ENCODE data around the gene SF3A1.

SF3A1 gene

DNA sequence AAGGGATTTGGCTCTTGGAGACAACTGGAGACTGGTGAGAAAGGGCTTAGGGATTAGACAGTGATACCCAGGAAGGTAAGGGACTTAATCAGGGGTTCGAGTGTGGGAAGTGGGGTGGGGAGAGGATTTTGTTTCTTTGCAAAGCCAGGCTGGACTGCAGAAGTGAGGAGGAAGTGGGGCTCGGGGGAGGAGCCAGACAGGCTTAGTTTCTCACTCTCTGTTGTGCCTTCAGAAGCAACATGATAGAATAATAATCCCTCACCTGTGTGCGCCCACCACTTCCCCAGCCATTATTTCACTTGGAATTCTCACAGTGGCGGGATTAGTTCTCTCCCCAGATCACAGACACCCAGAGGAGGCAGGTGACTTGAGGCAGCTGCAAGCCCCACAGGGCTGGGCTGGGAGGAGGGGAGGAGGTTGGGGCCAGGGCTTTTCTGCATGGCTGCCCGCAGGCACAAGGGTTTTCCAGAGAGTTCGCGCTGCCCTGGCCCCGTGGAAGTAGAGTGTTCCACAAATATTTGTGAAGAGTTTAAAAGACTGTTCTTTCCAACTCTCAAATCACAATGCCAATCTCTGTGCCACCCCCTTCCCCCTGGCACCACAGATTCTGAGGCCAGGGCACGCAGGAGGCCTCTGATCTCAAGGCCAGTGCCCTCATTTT is 36.1 kb upstream of the SF3A1 start:
- peaks cover 7% of the 10 kb centered on the region for H3K27me3 ChIP-seq (ENCODE audit: insufficient read depth, poor library complexity, severe bottlenecking)
- no peak overlapping the region for H3K27ac ChIP-seq (replicated peaks)
- H3K4me3 ChIP-seq (replicated peaks; ENCODE audit: insufficient read depth, low read length), result no peak overlapping the region
- peak in 1 of 2 experiments; percentile 48 for DNase-seq (ENCODE audit: low read depth in 1 of 2, low spot score in 1 of 2)
- TF ChIP-seq SPI1 (IDR thresholded peaks at IDR 0.05; ENCODE audit: borderline replicate concordance, low read depth), result peak; percentile 79
- TF ChIP-seq POLR2AphosphoS5 (IDR thresholded peaks at IDR 0.05; ENCODE audit: low read depth), result no peak

DNA sequence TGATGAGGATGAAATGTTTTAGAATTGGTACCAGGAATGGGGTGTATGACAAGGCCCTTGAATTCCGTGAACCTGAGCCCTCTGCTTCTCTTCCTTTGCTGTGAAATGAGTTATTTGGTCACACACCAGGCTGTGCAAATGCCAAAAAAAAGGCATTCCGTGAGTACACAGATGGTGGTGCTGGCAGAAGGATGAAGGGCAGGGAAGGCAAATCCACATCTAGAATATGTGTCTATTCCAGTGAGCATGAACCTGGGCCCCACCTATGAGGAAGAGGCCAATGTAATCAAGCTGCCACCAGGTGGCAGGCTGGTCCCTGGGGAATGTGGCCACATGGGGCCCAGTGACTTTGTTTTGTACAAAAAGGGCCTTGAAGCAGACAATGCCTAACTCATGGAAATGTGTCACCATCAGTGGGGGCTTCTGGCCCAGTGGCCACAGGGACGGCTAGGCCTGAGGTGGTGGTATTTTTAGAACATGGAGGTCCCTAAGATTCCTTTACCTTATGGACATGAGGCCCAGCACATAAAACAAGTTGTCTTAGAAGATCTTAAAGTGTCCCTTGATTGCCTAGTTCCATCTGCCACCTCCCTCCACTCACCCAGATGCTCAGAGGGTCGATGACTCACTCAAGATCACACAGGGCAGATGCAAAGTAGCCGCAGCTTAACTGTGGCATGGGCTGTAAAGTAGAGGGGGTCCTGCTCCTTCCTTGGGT is 34.4 kb upstream of the SF3A1 start:
- no peak overlapping the region for H3K4me3 ChIP-seq (replicated peaks; ENCODE audit: insufficient read depth, low read length)
- H3K27me3 ChIP-seq (ENCODE audit: insufficient read depth, poor library complexity, severe bottlenecking), result no peaks in the 10 kb centered on the region
- no peak overlapping the region for H3K27ac ChIP-seq (replicated peaks)
- peak in 1 of 2 experiments; percentile 78 for DNase-seq (ENCODE audit: low read depth in 1 of 2, low spot score in 1 of 2)
- TF ChIP-seq SPI1 (IDR thresholded peaks at IDR 0.05; ENCODE audit: borderline replicate concordance, low read depth) (peak; percentile 22; the same call in 1 of the 2 replicates), POLR2AphosphoS5 (IDR thresholded peaks at IDR 0.05; ENCODE audit: low read depth) (no peak), GABPA (IDR thresholded peaks at IDR 0.05; ENCODE audit: low read depth) (no peak), CTCF (IDR thresholded peaks at IDR 0.05; ENCODE audit: insufficient read depth, low read length) (peak; percentile 83)
- TF ChIP-seq, protein P1, sequence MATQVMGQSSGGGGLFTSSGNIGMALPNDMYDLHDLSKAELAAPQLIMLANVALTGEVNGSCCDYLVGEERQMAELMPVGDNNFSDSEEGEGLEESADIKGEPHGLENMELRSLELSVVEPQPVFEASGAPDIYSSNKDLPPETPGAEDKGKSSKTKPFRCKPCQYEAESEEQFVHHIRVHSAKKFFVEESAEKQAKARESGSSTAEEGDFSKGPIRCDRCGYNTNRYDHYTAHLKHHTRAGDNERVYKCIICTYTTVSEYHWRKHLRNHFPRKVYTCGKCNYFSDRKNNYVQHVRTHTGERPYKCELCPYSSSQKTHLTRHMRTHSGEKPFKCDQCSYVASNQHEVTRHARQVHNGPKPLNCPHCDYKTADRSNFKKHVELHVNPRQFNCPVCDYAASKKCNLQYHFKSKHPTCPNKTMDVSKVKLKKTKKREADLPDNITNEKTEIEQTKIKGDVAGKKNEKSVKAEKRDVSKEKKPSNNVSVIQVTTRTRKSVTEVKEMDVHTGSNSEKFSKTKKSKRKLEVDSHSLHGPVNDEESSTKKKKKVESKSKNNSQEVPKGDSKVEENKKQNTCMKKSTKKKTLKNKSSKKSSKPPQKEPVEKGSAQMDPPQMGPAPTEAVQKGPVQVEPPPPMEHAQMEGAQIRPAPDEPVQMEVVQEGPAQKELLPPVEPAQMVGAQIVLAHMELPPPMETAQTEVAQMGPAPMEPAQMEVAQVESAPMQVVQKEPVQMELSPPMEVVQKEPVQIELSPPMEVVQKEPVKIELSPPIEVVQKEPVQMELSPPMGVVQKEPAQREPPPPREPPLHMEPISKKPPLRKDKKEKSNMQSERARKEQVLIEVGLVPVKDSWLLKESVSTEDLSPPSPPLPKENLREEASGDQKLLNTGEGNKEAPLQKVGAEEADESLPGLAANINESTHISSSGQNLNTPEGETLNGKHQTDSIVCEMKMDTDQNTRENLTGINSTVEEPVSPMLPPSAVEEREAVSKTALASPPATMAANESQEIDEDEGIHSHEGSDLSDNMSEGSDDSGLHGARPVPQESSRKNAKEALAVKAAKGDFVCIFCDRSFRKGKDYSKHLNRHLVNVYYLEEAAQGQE (IDR thresholded peaks at IDR 0.05; ENCODE audit: insufficient replicate concordance, low read depth), result no peak

GRCh38 chr22:30386960-30387827 is 30.5 kb upstream of the SF3A1 start, which contains the start of gene RNF215:
RNF215 (minus strand) TSS chr22:30387411; CDS start chr22:30387313, 98 bp downstream.
- Histone ChIP-seq H3K27ac (replicated peaks) (no peak within 1 kb of the TSS), H3K4me3 (replicated peaks; ENCODE audit: insufficient read depth, low read length) (peak within 1 kb of the TSS; percentile 45), H3K27me3 (ENCODE audit: insufficient read depth, poor library complexity, severe bottlenecking) (no peaks in the 10 kb centered on the region)
- TF ChIP-seq GABPA (IDR thresholded peaks at IDR 0.05; ENCODE audit: low read depth) (no peak), CTCF (IDR thresholded peaks at IDR 0.05; ENCODE audit: insufficient read depth, low read length) (peak; percentile 43)
- DNase-seq (ENCODE audit: low read depth in 1 of 2, low spot score in 1 of 2), result peak; percentile 53 to 54

GRCh38 chr22:30386608-30386959 is 29.9 kb upstream of the SF3A1 start:
- no peak overlapping the region for H3K27ac ChIP-seq (replicated peaks)
- peak overlapping the region; percentile 45 for H3K4me3 ChIP-seq (replicated peaks; ENCODE audit: insufficient read depth, low read length)
- no peaks in the 10 kb centered on the region for H3K27me3 ChIP-seq (ENCODE audit: insufficient read depth, poor library complexity, severe bottlenecking)
- DNase-seq (ENCODE audit: low read depth in 1 of 2, low spot score in 1 of 2), result no peak
- TF ChIP-seq SPI1 (IDR thresholded peaks at IDR 0.05; ENCODE audit: borderline replicate concordance, low read depth) (no peak), POLR2AphosphoS5 (IDR thresholded peaks at IDR 0.05; ENCODE audit: low read depth) (no peak)
- TF ChIP-seq, protein P1 (IDR thresholded peaks at IDR 0.05; ENCODE audit: insufficient replicate concordance, low read depth), result no peak

All from HL-60 (cell line).